HepG2 (cell line): Measurements from ENCODE around the gene SPRED3. TPM values are rescaled to one million over a fixed set of nuclear protein-coding genes. Genes with fewer than 3 reads are reported as not detected.
A peak's percentile ranks its signal among the peaks of the same experiment; 100 is the strongest.

Experiments
- ATAC-seq: fragments of 200-7000 bp; cut with Tn5 transposase; 3 replicates; pipeline ENCODE4 v1.9.1; 2020; ENCODE audit warnings: mild to moderate bottlenecking, moderate library complexity
- BruUV-seq: library from RNA; stranded (reverse); fragments of 400-500 nt; replicated peaks from 2 replicates; lab custom pipeline; 2021; lab: Mats Ljungman, UMichigan
- CTCF ChIA-PET: fragments of 300-600 bp; formaldehyde crosslinking; extraction: SDS; loops from one replicate; lab custom pipeline; 2021; ENCODE audit warnings: low total read pairs, inconsistent platforms, low intra/inter-chr PET ratio; lab: Yijun Ruan, JAX
- POLR2A ChIA-PET: fragments of 350-600 bp; sonication (Branson Sonifier 250); formaldehyde crosslinking; loops from one replicate; lab custom pipeline; 2020; ENCODE audit warnings: antibody characterized with exemption, inconsistent platforms; lab: Yijun Ruan, JAX
- DNase-seq: peaks from one replicate; pipeline ENCODE4 v3.0.0-alpha.2; 2015; ENCODE audit warnings: low spot score
- FAIRE-seq: peaks from 3 replicates; lab custom pipeline; 2011; peaks lifted over from hg19 to GRCh38; lab: Jason Lieb, UNC
- H2AFZ ChIP-seq: one replicate; pipeline ENCODE4 v1.6.1; 2011; ENCODE audit warnings: low read length, inconsistent platforms
- H3K27ac ChIP-seq: fragments of 300-600 bp; 3 replicates; pipeline ENCODE4 v1.8.0; 2011; ENCODE audit warnings: mixed run types, mild to moderate bottlenecking, mixed read lengths, low read length, inconsistent platforms; ENCODE audit not compliant: insufficient read depth; ENCODE audit errors: extremely low read length
- H3K27me3 ChIP-seq, 2 experiments: fragments of 200-600 bp in 1 of 2; 2 replicates in 1 of 2; 3 replicates in 1 of 2; pipeline versions ENCODE4 v1.6.0 to v1.8.0; 2011; ENCODE audit warnings: low read length in 2 of 2, mild to moderate bottlenecking in 2 of 2, moderate library complexity in 2 of 2, inconsistent platforms in 1 of 2; ENCODE audit not compliant: insufficient read depth in 2 of 2, control insufficient read depth in 1 of 2
- H3K36me3 ChIP-seq, 2 experiments: fragments of 200-600 bp in 1 of 2; replicated peaks in 1 of 2; 2 replicates in 1 of 2; 3 replicates in 1 of 2; pipeline versions ENCODE4 v1.5.1 to v1.8.0; 2011; ENCODE audit warnings: low read length in 2 of 2, inconsistent platforms in 1 of 2; ENCODE audit not compliant: insufficient read depth in 2 of 2, control insufficient read depth in 1 of 2
- H3K4me1 ChIP-seq: 2 replicates; pipeline ENCODE4 v1.5.1; 2012; ENCODE audit warnings: low read length, inconsistent platforms; ENCODE audit not compliant: insufficient read depth
- H3K4me2 ChIP-seq: 2 replicates; pipeline ENCODE4 v1.6.0; 2011; ENCODE audit warnings: low read depth, low read length, inconsistent platforms
- H3K4me3 ChIP-seq, 3 experiments: fragments of 200-600 bp in 1 of 3; sonication (generic), shearing (Covaris generic) in 1 of 3; replicated peaks in 1 of 3; 2 replicates each; pipeline ENCODE4 v1.5.1; 2011 to 2016; ENCODE audit warnings: low read length in 3 of 3, inconsistent platforms in 2 of 3, low read depth in 2 of 3, mild to moderate bottlenecking in 2 of 3, control low read depth in 1 of 3, mixed read lengths in 1 of 3; ENCODE audit not compliant: insufficient read depth in 1 of 3
- H3K79me2 ChIP-seq: one replicate; pipeline ENCODE4 v1.6.1; 2011; ENCODE audit warnings: low read length, inconsistent platforms; ENCODE audit not compliant: insufficient read depth
- H3K9ac ChIP-seq: 2 replicates; pipeline ENCODE4 v1.6.0; 2011; ENCODE audit warnings: mild to moderate bottlenecking, low read depth, low read length, inconsistent platforms; ENCODE audit not compliant: insufficient read depth
- H3K9me3 ChIP-seq: 2 replicates; pipeline ENCODE4 v1.5.1; 2012; ENCODE audit warnings: mild to moderate bottlenecking, low read length
- H4K20me1 ChIP-seq: 2 replicates; pipeline ENCODE4 v1.6.0; 2011; ENCODE audit warnings: inconsistent platforms, mild to moderate bottlenecking, low read length, moderate library complexity; ENCODE audit not compliant: insufficient read depth
- AGO2 ChIP-seq: fragments of 200-400 bp; formaldehyde crosslinking; optimal IDR thresholded peaks from 2 replicates; pipeline ENCODE3; 2017; ENCODE audit warnings: mild to moderate bottlenecking, low read depth, low read length, moderate library complexity
- BCL6 ChIP-seq: IDR thresholded peaks from 2 replicates; pipeline ENCODE4 v1.6.1; 2016; ENCODE audit warnings: missing genetic modification reagents, missing compliant biosample characterization
- CCDC6 ChIP-seq: sonication (generic); formaldehyde crosslinking; IDR thresholded peaks from 2 replicates; pipeline ENCODE4 v1.8.1; 2022; ENCODE audit warnings: mild to moderate bottlenecking, missing genetic modification reagents, moderate library complexity
- DPF2 ChIP-seq: sonication (generic); formaldehyde crosslinking; IDR thresholded peaks from 2 replicates; pipeline ENCODE4 v1.4.0; 2020; ENCODE audit warnings: mild to moderate bottlenecking, low read depth, missing genetic modification reagents, borderline replicate concordance
- MZF1 ChIP-seq: sonication (generic); formaldehyde crosslinking; IDR thresholded peaks from 2 replicates; pipeline ENCODE4 v1.8.1; 2023; ENCODE audit warnings: mild to moderate bottlenecking, missing genetic modification reagents, borderline replicate concordance
- NCOA1 ChIP-seq: sonication (generic); formaldehyde crosslinking; IDR thresholded peaks from 2 replicates; pipeline ENCODE4 v1.9.0; 2021; ENCODE audit warnings: missing genetic modification reagents
- NR1H2 ChIP-seq: sonication (generic); formaldehyde crosslinking; IDR thresholded peaks from 2 replicates; pipeline ENCODE4 v1.8.1; 2022; ENCODE audit warnings: low read depth, missing genetic modification reagents, borderline replicate concordance
- PCBP1 ChIP-seq: fragments of 200-400 bp; formaldehyde crosslinking; IDR thresholded peaks from 2 replicates; pipeline ENCODE4 v1.6.1; 2017; ENCODE audit warnings: mild to moderate bottlenecking, low read depth, low read length, borderline replicate concordance
- PHF5A ChIP-seq: IDR thresholded peaks from one replicate; pipeline ENCODE4 v1.6.1; 2018; ENCODE audit warnings: low read depth, missing genetic modification reagents; ENCODE audit not compliant: unreplicated experiment
- RFXANK ChIP-seq: IDR thresholded peaks from 2 replicates; pipeline ENCODE4 v1.6.1; 2016
- SRF ChIP-seq: IDR thresholded peaks from 2 replicates; pipeline ENCODE4 v1.6.1; 2011; ENCODE audit warnings: mild to moderate bottlenecking, low read depth, low read length, moderate library complexity
- TCF7L2 ChIP-seq: IDR thresholded peaks from 2 replicates; pipeline ENCODE4 v1.6.1; 2011; ENCODE audit warnings: mild to moderate bottlenecking, low read depth, low read length, moderate library complexity
- ZBTB7B ChIP-seq: sonication (generic); formaldehyde crosslinking; IDR thresholded peaks from 2 replicates; pipeline ENCODE4 v1.4.0; 2020; ENCODE audit warnings: missing genetic modification reagents
- ZNF451 ChIP-seq: sonication (generic); formaldehyde crosslinking; IDR thresholded peaks from 2 replicates; pipeline ENCODE4 v1.5.0; 2020; ENCODE audit warnings: mild to moderate bottlenecking, missing genetic modification reagents
- ZNF747 ChIP-seq: sonication (generic); formaldehyde crosslinking; IDR thresholded peaks from 2 replicates; pipeline ENCODE4 v1.8.1; 2023; ENCODE audit warnings: missing genetic modification reagents, mild to moderate bottlenecking, borderline replicate concordance
- ZNF772 ChIP-seq: sonication (generic); formaldehyde crosslinking; IDR thresholded peaks from 2 replicates; pipeline ENCODE4 v1.5.0; 2020; ENCODE audit warnings: mild to moderate bottlenecking, missing genetic modification reagents
- ZNF879 ChIP-seq: sonication (generic); formaldehyde crosslinking; IDR thresholded peaks from 2 replicates; pipeline ENCODE4 v1.8.1; 2023; ENCODE audit warnings: missing genetic modification reagents
- WGBS: methylation state at CpG from one replicate; pipeline ENCODE4 v1.1.6; 2017; ENCODE audit warnings: low lambda C conversion rate; 5-methylcytosine and 5-hydroxymethylcytosine counted together
- in situ Hi-C: cut with HindIII; loops from 2 replicates; pipeline ENCODE4 v1.10.0; 2017; ENCODE audit warnings: low pct_unique_long_range_greater_than_20kb; ENCODE audit not compliant: extremely low pct_ligation_motif_present
- intact Hi-C: fragments of 100-400 bp; cut with micrococcal nuclease; formaldehyde crosslinking; loops from one replicate; pipeline ENCODE4 v1.10.0; 2022; ENCODE audit not compliant: unreplicated experiment
- polyA plus RNA-seq, 8 experiments: library from polyadenylated mRNA; depleted of rRNA in 3 of 8; stranded (reverse) in 7 of 8; unstranded in 1 of 8; fragments of >200 nt; fragmentation: Illumina TruSeq in 4 of 8; extraction: Trizol in 4 of 8; gene quantifications; 2 replicates each; pipeline versions ENCODE4 v1.2.1 to v1.2.3, GENCODE V29; 2011 to 2016; ENCODE audit warnings: low read depth in 4 of 8, missing spikeins in 1 of 8, mixed read lengths in 1 of 8; ENCODE audit not compliant: insufficient read depth in 1 of 8
- total RNA-seq, 5 experiments: library from RNA; depleted of rRNA; stranded (reverse); fragments of >200 nt; fragmentation: Illumina TruSeq; extraction: Trizol; gene quantifications; 2 replicates each; pipeline ENCODE4 v1.2.3, GENCODE V29; 2016; ENCODE audit warnings: low read depth in 1 of 5
- TF ChIP-seq, protein P1 (sequence below): conservative IDR thresholded peaks from 2 replicates; pipeline ENCODE4 v1.6.1; 2018; ENCODE audit warnings: missing genetic modification reagents
- TF ChIP-seq, protein P2 (sequence below): sonication (generic); formaldehyde crosslinking; IDR thresholded peaks from 2 replicates; pipeline ENCODE4 v1.4.0; 2020; ENCODE audit warnings: mild to moderate bottlenecking, missing genetic modification reagents
- TF ChIP-seq, protein P3 (sequence below): sonication (generic); formaldehyde crosslinking; IDR thresholded peaks from 2 replicates; pipeline ENCODE4 v1.4.0; 2020; ENCODE audit warnings: missing genetic modification reagents

SPRED3 gene
- total and polyA plus RNA-seq, 2 of the 13 experiments (the other 11 are each of a cell fraction or from before 2014, with no cell fraction given) = 0.15 to 0.17 TPM

DNA sequence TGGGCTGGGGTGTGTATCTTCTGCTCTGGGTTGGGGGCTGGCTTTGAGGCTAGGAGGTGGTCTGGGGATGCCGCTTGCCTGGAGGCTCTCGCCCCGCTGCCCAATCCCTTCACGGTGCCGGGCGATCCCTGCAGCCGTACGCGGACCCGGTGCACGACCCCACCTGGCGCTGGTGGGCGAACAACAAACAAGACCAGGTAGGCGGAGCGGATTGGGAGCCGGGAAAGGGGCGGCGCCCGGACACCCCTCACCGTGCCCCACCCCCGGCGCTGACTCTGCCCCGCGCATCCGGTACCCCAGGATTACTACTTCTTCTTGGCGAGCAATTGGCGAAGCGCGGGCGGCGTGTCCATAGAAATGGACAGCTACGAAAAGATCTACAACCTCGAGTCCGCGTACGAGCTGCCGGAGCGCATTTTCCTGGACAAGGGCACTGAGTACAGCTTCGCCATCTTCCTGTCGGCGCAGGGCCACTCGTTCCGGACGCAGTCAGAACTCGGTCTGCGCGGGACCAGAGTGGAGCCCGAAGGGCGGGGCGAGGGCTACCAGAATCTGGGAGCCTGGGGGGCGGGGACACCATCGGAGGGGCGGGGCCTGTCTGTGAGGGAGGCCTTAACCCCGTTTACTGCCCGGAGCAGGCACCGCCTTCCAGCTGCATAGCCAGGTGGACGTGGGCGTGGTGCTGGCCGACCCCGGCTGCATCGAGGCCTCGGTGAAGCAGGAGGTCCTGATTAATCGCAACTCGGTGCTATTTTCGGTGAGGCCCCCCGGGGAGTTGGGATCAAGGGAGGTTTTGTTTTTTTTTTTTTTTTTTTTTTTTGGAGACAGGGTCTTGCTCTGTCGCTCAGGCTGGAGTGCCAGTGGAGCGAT, 26.2 kb upstream of the SPRED3 start:
- H3K36me3 ChIP-seq = no peaks in the 10 kb centered on the region
- CTCF ChIA-PET = no interaction called here
- no peaks in the 10 kb centered on the region for H4K20me1 ChIP-seq
- H3K27ac ChIP-seq = no peak overlapping the region
- no TSS peak for BruUV-seq
- intact Hi-C loops = loop anchor here (1.0 kb wide), 1 partner anchor 8 kb away; no protein-coding TSS in a partner anchor
- no peak for FAIRE-seq
- peaks cover 36% of the 10 kb centered on the region for H3K4me1 ChIP-seq
- DNase-seq = peak; percentile 23
- H2AFZ ChIP-seq = no peak overlapping the region
- H3K79me2 ChIP-seq = no peaks in the 10 kb centered on the region
- WGBS = 2% methylated on average over 19 of the region's 68 CpGs
- POLR2A ChIA-PET = interaction anchor here (0.9 to 2.2 kb wide), 4 partner anchors 12 to 41 kb away, joined by 3 to 24 read pairs (median 4); partner anchors contain the start of genes FAM98C, GGN, PSMD8 and SPRED3
- H3K27me3 ChIP-seq = peaks cover 15 to 43% of the 10 kb centered on the region in 2 experiments; a peak in 4 of 5 replicates
- H3K4me3 ChIP-seq = peak overlapping the region; percentile 57 to 75 (median 62); a peak in 5 of 6 replicates
- in situ Hi-C loops = no loop called here
- H3K9ac ChIP-seq = no peak overlapping the region
- ATAC-seq = peak; percentile 55
- H3K4me2 ChIP-seq = peak overlapping the region; percentile 88
- no peaks in the 10 kb centered on the region for H3K9me3 ChIP-seq
- TF ChIP-seq RFXANK (no peak), PCBP1 (0 out of 2 replicates have a peak, but pooled peaks have one; percentile 57), MZF1 (CRISPR knock-in tag) (no peak), NR1H2 (CRISPR knock-in tag) (no peak), DPF2 (CRISPR knock-in tag) (no peak), ZBTB7B (CRISPR knock-in tag) (0 out of 2 replicates have a peak, but pooled peaks have one; percentile 31), CCDC6 (CRISPR knock-in tag) (no peak), NCOA1 (CRISPR knock-in tag) (no peak), TCF7L2 (no peak), PHF5A (CRISPR knock-in tag) (no peak), ZNF772 (CRISPR knock-in tag) (0 out of 2 replicates have a peak, but pooled peaks have one; percentile 28), ZNF747 (no peak), AGO2 (no peak), BCL6 (peak; percentile 24; the same call in 1 of the 2 replicates), SRF (no peak), ZNF451 (CRISPR knock-in tag) (no peak), ZNF879 (CRISPR knock-in tag) (no peak)
- TF ChIP-seq, protein P1, sequence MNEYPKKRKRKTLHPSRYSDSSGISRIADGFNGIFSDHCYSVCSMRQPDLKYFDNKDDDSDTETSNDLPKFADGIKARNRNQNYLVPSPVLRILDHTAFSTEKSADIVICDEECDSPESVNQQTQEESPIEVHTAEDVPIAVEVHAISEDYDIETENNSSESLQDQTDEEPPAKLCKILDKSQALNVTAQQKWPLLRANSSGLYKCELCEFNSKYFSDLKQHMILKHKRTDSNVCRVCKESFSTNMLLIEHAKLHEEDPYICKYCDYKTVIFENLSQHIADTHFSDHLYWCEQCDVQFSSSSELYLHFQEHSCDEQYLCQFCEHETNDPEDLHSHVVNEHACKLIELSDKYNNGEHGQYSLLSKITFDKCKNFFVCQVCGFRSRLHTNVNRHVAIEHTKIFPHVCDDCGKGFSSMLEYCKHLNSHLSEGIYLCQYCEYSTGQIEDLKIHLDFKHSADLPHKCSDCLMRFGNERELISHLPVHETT (CRISPR knock-in tag) = no peak
- TF ChIP-seq, protein P2, sequence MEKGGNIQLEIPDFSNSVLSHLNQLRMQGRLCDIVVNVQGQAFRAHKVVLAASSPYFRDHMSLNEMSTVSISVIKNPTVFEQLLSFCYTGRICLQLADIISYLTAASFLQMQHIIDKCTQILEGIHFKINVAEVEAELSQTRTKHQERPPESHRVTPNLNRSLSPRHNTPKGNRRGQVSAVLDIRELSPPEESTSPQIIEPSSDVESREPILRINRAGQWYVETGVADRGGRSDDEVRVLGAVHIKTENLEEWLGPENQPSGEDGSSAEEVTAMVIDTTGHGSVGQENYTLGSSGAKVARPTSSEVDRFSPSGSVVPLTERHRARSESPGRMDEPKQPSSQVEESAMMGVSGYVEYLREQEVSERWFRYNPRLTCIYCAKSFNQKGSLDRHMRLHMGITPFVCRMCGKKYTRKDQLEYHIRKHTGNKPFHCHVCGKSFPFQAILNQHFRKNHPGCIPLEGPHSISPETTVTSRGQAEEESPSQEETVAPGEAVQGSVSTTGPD (CRISPR knock-in tag) = no peak
- TF ChIP-seq, protein P3, sequence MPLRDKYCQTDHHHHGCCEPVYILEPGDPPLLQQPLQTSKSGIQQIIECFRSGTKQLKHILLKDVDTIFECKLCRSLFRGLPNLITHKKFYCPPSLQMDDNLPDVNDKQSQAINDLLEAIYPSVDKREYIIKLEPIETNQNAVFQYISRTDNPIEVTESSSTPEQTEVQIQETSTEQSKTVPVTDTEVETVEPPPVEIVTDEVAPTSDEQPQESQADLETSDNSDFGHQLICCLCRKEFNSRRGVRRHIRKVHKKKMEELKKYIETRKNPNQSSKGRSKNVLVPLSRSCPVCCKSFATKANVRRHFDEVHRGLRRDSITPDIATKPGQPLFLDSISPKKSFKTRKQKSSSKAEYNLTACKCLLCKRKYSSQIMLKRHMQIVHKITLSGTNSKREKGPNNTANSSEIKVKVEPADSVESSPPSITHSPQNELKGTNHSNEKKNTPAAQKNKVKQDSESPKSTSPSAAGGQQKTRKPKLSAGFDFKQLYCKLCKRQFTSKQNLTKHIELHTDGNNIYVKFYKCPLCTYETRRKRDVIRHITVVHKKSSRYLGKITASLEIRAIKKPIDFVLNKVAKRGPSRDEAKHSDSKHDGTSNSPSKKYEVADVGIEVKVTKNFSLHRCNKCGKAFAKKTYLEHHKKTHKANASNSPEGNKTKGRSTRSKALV (CRISPR knock-in tag) = 0 out of 2 replicates have a peak, but pooled peaks have one; percentile 41
